ENCODE results near the gene ATP13A1. TPM values are rescaled to one million over a fixed set of nuclear protein-coding genes. Genes with fewer than 3 reads are reported as not detected.

ATP13A1 gene
- polyA plus RNA-seq, 3 donors, result 16.9 to 106 (median 21.9) TPM

GRCh38 chr19:19674315-19674714 lies 10.8 kb upstream of the ATP13A1 start:
- DNase-seq, result no peak
- Histone ChIP-seq H2AFZ (ENCODE audit: insufficient read depth, low read depth, low read length, poor library complexity, severe bottlenecking) (no peak overlapping the region), H4K20me1 (ENCODE audit: insufficient read depth, low read length) (no peaks in the 10 kb centered on the region), H3K9me3 (replicated peaks in 1 of 2; ENCODE audit: control insufficient read depth in 1 of 2, insufficient read depth in 1 of 2, low read length in 2 of 2) (peaks cover 76 to 85% of the 10 kb centered on the region in 2 donors), H3K79me2 (ENCODE audit: insufficient read depth, low read length) (peaks cover 77% of the 10 kb centered on the region), H3K27me3 (ENCODE audit: control insufficient read depth in 2 of 2, insufficient read depth in 2 of 2, low read length in 2 of 2) (no peaks in the 10 kb centered on the region), H3K27ac (ENCODE audit: low read depth in 1 of 2, low read length in 2 of 2) (no peak overlapping the region), H3K9ac (ENCODE audit: insufficient read depth, low read length, poor library complexity, severe bottlenecking) (no peak overlapping the region), H3K4me1 (ENCODE audit: control insufficient read depth in 1 of 2, insufficient read depth in 2 of 2, low read length in 2 of 2) (peaks cover 6 to 7% of the 10 kb centered on the region in 2 donors), H3K36me3 (replicated peaks in 1 of 2; ENCODE audit: control insufficient read depth in 1 of 2, insufficient read depth in 2 of 2, low read length in 2 of 2) (peaks cover 55 to 69% of the 10 kb centered on the region in 2 donors), H3K4me3 (replicated peaks in 1 of 3; ENCODE audit: low read depth in 2 of 3, low read length in 3 of 3) (no peak overlapping the region), H3K4me2 (replicated peaks; ENCODE audit: extremely low read depth, low read length, poor library complexity, severe bottlenecking) (no peak overlapping the region)
- Mint-ChIP-seq H3K27ac (no peak overlapping the region), H3K27me3 (ENCODE audit: low read depth in 3 of 3) (no peaks in the 10 kb centered on the region), H3K9me3 (peaks cover 58 to 86% (median 84%) of the 10 kb centered on the region in 7 donors), H3K4me1 (peaks cover 9% of the 10 kb centered on the region), H3K36me3 (peaks cover 70 to 86% of the 10 kb centered on the region in 2 donors), H3K4me3 (no peak overlapping the region)
- 100% methylated on average over 5 of the region's 6 CpGs for WGBS (ENCODE audit: insufficient coverage)
- TF ChIP-seq CTCF (IDR thresholded peaks at IDR 0.05), result no peak
- intact Hi-C loops (cut with micrococcal nuclease), result loop anchor here (5.0 to 10.0 kb wide), 2 partner anchors 103 to 220 kb away; no protein-coding TSS in a partner anchor

- Histone ChIP-seq H2AFZ (ENCODE audit: insufficient read depth, low read depth, low read length, poor library complexity, severe bottlenecking) (no peak overlapping the region), H3K27me3 (ENCODE audit: control insufficient read depth in 2 of 2, insufficient read depth in 2 of 2, low read length in 2 of 2) (no peaks in the 10 kb centered on the region), H3K79me2 (ENCODE audit: insufficient read depth, low read length) (peaks cover 85% of the 10 kb centered on the region), H3K4me2 (replicated peaks; ENCODE audit: extremely low read depth, low read length, poor library complexity, severe bottlenecking) (no peak overlapping the region), H3K4me1 (ENCODE audit: control insufficient read depth in 1 of 2, insufficient read depth in 2 of 2, low read length in 2 of 2) (peaks cover 13 to 17% of the 10 kb centered on the region in 2 donors), H4K20me1 (ENCODE audit: insufficient read depth, low read length) (no peaks in the 10 kb centered on the region), H3K27ac (ENCODE audit: low read depth in 1 of 2, low read length in 2 of 2) (no peak overlapping the region), H3K36me3 (replicated peaks in 1 of 2; ENCODE audit: control insufficient read depth in 1 of 2, insufficient read depth in 2 of 2, low read length in 2 of 2) (peaks cover 40 to 54% of the 10 kb centered on the region in 2 donors), H3K9ac (ENCODE audit: insufficient read depth, low read length, poor library complexity, severe bottlenecking) (no peak overlapping the region), H3K4me3 (replicated peaks in 1 of 3; ENCODE audit: low read depth in 2 of 3, low read length in 3 of 3) (no peak overlapping the region), H3K9me3 (replicated peaks in 1 of 2; ENCODE audit: control insufficient read depth in 1 of 2, insufficient read depth in 1 of 2, low read length in 2 of 2) (peaks cover 61 to 73% of the 10 kb centered on the region in 2 donors)
- H3K9me3 Mint-ChIP-seq, result peaks cover 46 to 73% (median 70%) of the 10 kb centered on the region in 7 donors
- peaks cover 55 to 71% of the 10 kb centered on the region in 2 donors for H3K36me3 Mint-ChIP-seq
- H3K27me3 Mint-ChIP-seq (ENCODE audit: low read depth in 3 of 3), result peaks cover 0 to 1% (median 0%) of the 10 kb centered on the region in 3 donors
- 80% methylated on average over 1 of the region's 3 CpGs for WGBS (ENCODE audit: insufficient coverage)
- no peak overlapping the region for H3K4me3 Mint-ChIP-seq
- intact Hi-C loops (cut with micrococcal nuclease), result loop anchor here (5.0 to 10.0 kb wide), 2 partner anchors 104 to 222 kb away; no protein-coding TSS in a partner anchor
- no peak overlapping the region for H3K27ac Mint-ChIP-seq
- H3K4me1 Mint-ChIP-seq, result peaks cover 15% of the 10 kb centered on the region
- no peak for TF ChIP-seq CTCF (IDR thresholded peaks at IDR 0.05)
- no peak for DNase-seq
These were observed 9.3 kb upstream of the ATP13A1 start for GRCh38 chr19:19672816-19673215.

Data from CD14-positive monocyte (primary cell).